K562 (cell line): ENCODE measurements around the gene USP12. TPM values are rescaled to one million over a fixed set of nuclear protein-coding genes. Genes with fewer than 3 reads are reported as not detected.

Experiments
- CREB5 ChIP-seq: fragments of 250-450 bp; sonication (Bioruptor Pico); IDR thresholded peaks from 2 replicates; pipeline ENCODE4 v1.5.0; 2020; ENCODE audit warnings: mild to moderate bottlenecking
- E2F4 ChIP-seq: sonication (generic); formaldehyde crosslinking; IDR thresholded peaks from 2 replicates; pipeline ENCODE4 v1.8.0; 2022; ENCODE audit warnings: mild to moderate bottlenecking, low read depth, missing genetic modification reagents
- ETS2 ChIP-seq: IDR thresholded peaks from 2 replicates; pipeline ENCODE4 v1.6.1; 2016; ENCODE audit warnings: borderline replicate concordance, missing genetic modification characterization, mild to moderate bottlenecking, moderate library complexity, missing compliant biosample characterization; ENCODE audit not compliant: poor library complexity, severe bottlenecking
- MECOM ChIP-seq: fragments of 250-450 bp; sonication (Bioruptor Pico); IDR thresholded peaks from 2 replicates; pipeline ENCODE4 v1.8.0; 2022; ENCODE audit warnings: inconsistent platforms
- MIER1 ChIP-seq: fragments of 450-650 bp; IDR thresholded peaks from 2 replicates; pipeline ENCODE4 v1.6.1; 2016; ENCODE audit warnings: antibody characterized with exemption, mild to moderate bottlenecking, low read depth
- MLX ChIP-seq, 2 experiments: fragments of 450-650 bp in 1 of 2; sonication (generic) in 1 of 2; formaldehyde crosslinking; conservative IDR thresholded peaks; 2 replicates each; pipeline versions ENCODE4 v1.4.0 to v1.8.1; 2020 to 2022; ENCODE audit warnings: mild to moderate bottlenecking in 1 of 2, missing genetic modification reagents in 1 of 2
- POU5F1 ChIP-seq: fragments of 150-350 bp; IDR thresholded peaks from 2 replicates; pipeline ENCODE4 v1.6.1; 2014; ENCODE audit warnings: borderline replicate concordance, low read length, low read depth, mild to moderate bottlenecking; ENCODE audit not compliant: partially characterized antibody
- RBFOX2 ChIP-seq: fragments of 200-400 bp; formaldehyde crosslinking; IDR thresholded peaks from 2 replicates; pipeline ENCODE4 v1.6.1; 2017; ENCODE audit warnings: low read depth, mild to moderate bottlenecking, low read length, moderate library complexity
- RBM25 ChIP-seq: fragments of 200-400 bp; formaldehyde crosslinking; IDR thresholded peaks from 2 replicates; pipeline ENCODE4 v1.6.1; 2018; ENCODE audit warnings: low read length, low read depth, moderate library complexity; ENCODE audit not compliant: severe bottlenecking
- TSHZ1 ChIP-seq: fragments of 250-450 bp; sonication (Bioruptor Pico); IDR thresholded peaks from 2 replicates; pipeline ENCODE4 v1.4.0; 2020; ENCODE audit warnings: mild to moderate bottlenecking, moderate library complexity
- ZNF24 ChIP-seq: fragments of 450-650 bp; IDR thresholded peaks from 2 replicates; pipeline ENCODE4 v1.6.1; 2016
- ZNF347 ChIP-seq: fragments of 450-650 bp; formaldehyde crosslinking; IDR thresholded peaks from 2 replicates; pipeline ENCODE4 v1.4.0; 2020; ENCODE audit warnings: low read depth, mild to moderate bottlenecking, moderate library complexity
- ZNF395 ChIP-seq: fragments of 200-800 bp; sonication (Bioruptor generic); IDR thresholded peaks from 2 replicates; pipeline ENCODE4 v1.6.1; 2017; ENCODE audit warnings: missing genetic modification characterization, missing compliant biosample characterization
- ZNF431 ChIP-seq: sonication (generic); formaldehyde crosslinking; IDR thresholded peaks from 2 replicates; pipeline ENCODE4 v1.8.0; 2022; ENCODE audit warnings: mild to moderate bottlenecking, missing genetic modification reagents
- ZNF445 ChIP-seq: fragments of 250-450 bp; sonication (Bioruptor Pico); IDR thresholded peaks from 2 replicates; pipeline ENCODE4 v1.4.0; 2020; ENCODE audit warnings: low read depth, mild to moderate bottlenecking, moderate library complexity
- ZNF655 ChIP-seq: fragments of 250-450 bp; sonication (Bioruptor Pico); IDR thresholded peaks from 2 replicates; pipeline ENCODE4 v1.5.0; 2021
- ZNF668 ChIP-seq: fragments of 250-450 bp; sonication (Bioruptor Pico); IDR thresholded peaks from 2 replicates; pipeline ENCODE4 v1.8.0; 2022; ENCODE audit warnings: mild to moderate bottlenecking, inconsistent platforms
- polyA plus RNA-seq, 8 experiments: library from polyadenylated mRNA; depleted of rRNA in 4 of 8; stranded (reverse) in 5 of 8; unstranded in 3 of 8; fragments of >200 nt; fragmentation: Nextera tagmentation in 2 of 8; fragmentation: Illumina TruSeq in 1 of 8; extraction: Ambion mirVana in 2 of 8; extraction: Trizol in 1 of 8; gene quantifications; 2 replicates each; pipeline versions ENCODE4 v1.2.1 to v1.2.3, GENCODE V29; 2011 to 2014; ENCODE audit warnings: inconsistent platforms in 1 of 8, missing spikeins in 1 of 8
- total RNA-seq, 7 experiments: library from RNA; depleted of rRNA in 6 of 7; stranded (reverse); fragments of >200 nt in 6 of 7; fragmentation: Illumina TruSeq in 2 of 7; extraction: Trizol in 2 of 7; gene quantifications; 2 replicates each; pipeline versions ENCODE4 v1.2.1 to v1.2.3, GENCODE V29; 2011 to 2021; ENCODE audit warnings: low replicate concordance in 1 of 7

The USP12 gene
- total and polyA plus RNA-seq, 9 of the 15 experiments (the other 6 are each of a cell fraction or from before 2014, with no cell fraction given), result 1.8 to 20.5 (median 13.3) TPM

- TF ChIP-seq RBM25 (no peak), ZNF24 (no peak), RBFOX2 (no peak), MIER1 (no peak), POU5F1 (no peak), ZNF655 (CRISPR knock-in tag) (no peak), ZNF347 (CRISPR knock-in tag) (peak; percentile 88), ETS2 (tag) (peak; percentile 83), TSHZ1 (peak; percentile 95), MECOM (peak; percentile 99), CREB5 (peak; percentile 88; the same call in 1 of the 2 replicates), E2F4 (CRISPR knock-in tag) (no peak), ZNF445 (CRISPR knock-in tag) (peak; percentile 89; the same call in 1 of the 2 replicates), ZNF668 (peak; percentile 99), ZNF395 (peak; percentile 99), MLX (CRISPR knock-in tag; conservative IDR thresholded peaks at IDR 0.05) (no peak), ZNF431 (no peak)
These were observed 33.0 kb downstream of the USP12 start (continued) for GRCh38 chr13:27138457-27139093.
